Stomach smooth muscle (tissue), 2 donors: ENCODE data around the gene NXPE3.

Source experiments
- H3K27ac ChIP-seq: one replicate; pipeline ENCODE4 v1.7.0; 2013; ENCODE audit warnings: mild to moderate bottlenecking, low read length, inconsistent platforms
- H3K27me3 ChIP-seq, 2 donors: one replicate each; pipeline ENCODE4 v1.7.0; 2013; ENCODE audit warnings: low read length in 2 of 2; ENCODE audit not compliant: insufficient read depth in 2 of 2, control insufficient read depth in 1 of 2
- H3K36me3 ChIP-seq, 2 donors: one replicate each; pipeline ENCODE4 v1.7.0; 2013; ENCODE audit warnings: low read length in 2 of 2; ENCODE audit not compliant: control insufficient read depth in 2 of 2, insufficient read depth in 2 of 2
- H3K4me1 ChIP-seq: one replicate; pipeline ENCODE4 v1.7.0; 2013; ENCODE audit warnings: low read length; ENCODE audit not compliant: control insufficient read depth, insufficient read depth
- H3K4me3 ChIP-seq, 2 donors: one replicate each; pipeline ENCODE4 v1.7.0; 2013; ENCODE audit warnings: low read length in 2 of 2
- H3K9ac ChIP-seq, 2 donors: one replicate each; pipeline ENCODE4 v1.7.0; 2013; ENCODE audit warnings: low read length in 2 of 2, mild to moderate bottlenecking in 1 of 2
- H3K9me3 ChIP-seq, 2 donors: one replicate each; pipeline ENCODE4 v1.7.0; 2013; ENCODE audit warnings: low read length in 2 of 2; ENCODE audit not compliant: control insufficient read depth in 2 of 2
- donor health status: healthy.
- donor health status: Pancreatic carcinoma.

Gene NXPE3

GRCh38 chr3:101828691-101829436 lies 49.9 kb downstream of the NXPE3 start:
- peak overlapping the region; percentile 84 to 90 for H3K9ac ChIP-seq
- no peaks in the 10 kb centered on the region for H3K9me3 ChIP-seq
- peaks cover 12% of the 10 kb centered on the region for H3K4me1 ChIP-seq
- no peaks in the 10 kb centered on the region for H3K36me3 ChIP-seq
- H3K27me3 ChIP-seq = no peaks in the 10 kb centered on the region
- peak overlapping the region; percentile 76 to 82 for H3K4me3 ChIP-seq
- H3K27ac ChIP-seq = peak overlapping the region; percentile 80

DNA sequence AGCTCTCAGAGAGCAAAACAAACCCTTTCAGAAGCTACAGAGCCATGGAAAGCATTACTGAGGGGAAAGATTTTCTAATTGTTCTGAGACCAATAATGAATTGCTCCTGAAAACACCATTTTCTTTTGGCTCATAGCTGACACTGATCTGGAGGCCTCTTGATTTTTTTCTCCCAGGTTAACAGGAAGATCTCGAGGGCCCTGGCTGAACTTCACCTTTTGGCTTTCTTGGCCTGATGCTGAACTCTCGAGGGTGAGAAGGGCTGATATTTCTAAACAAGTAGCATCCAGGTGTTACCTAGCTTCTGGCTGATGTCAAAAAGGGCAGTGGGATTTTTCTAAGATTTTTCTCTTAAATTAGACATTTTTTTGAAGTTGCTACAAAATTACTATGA lies 50.4 kb downstream of the NXPE3 start:
- Histone ChIP-seq H3K9me3 (no peaks in the 10 kb centered on the region), H3K27ac (peak overlapping the region; percentile 80), H3K4me1 (peaks cover 12% of the 10 kb centered on the region), H3K36me3 (no peaks in the 10 kb centered on the region), H3K4me3 (peak overlapping the region; percentile 76 to 82), H3K9ac (peak overlapping the region; percentile 84 to 90), H3K27me3 (no peaks in the 10 kb centered on the region)

- peak overlapping the region; percentile 80 for H3K27ac ChIP-seq
- H3K9me3 ChIP-seq = no peaks in the 10 kb centered on the region
- H3K9ac ChIP-seq = peak overlapping the region; percentile 60 to 90
- H3K36me3 ChIP-seq = no peaks in the 10 kb centered on the region
- H3K27me3 ChIP-seq = no peaks in the 10 kb centered on the region
- H3K4me1 ChIP-seq = peaks cover 12% of the 10 kb centered on the region
- peak overlapping the region; percentile 76 to 82 for H3K4me3 ChIP-seq
These were observed 50.9 kb downstream of the NXPE3 start for GRCh38 chr3:101829874-101830273.

DNA sequence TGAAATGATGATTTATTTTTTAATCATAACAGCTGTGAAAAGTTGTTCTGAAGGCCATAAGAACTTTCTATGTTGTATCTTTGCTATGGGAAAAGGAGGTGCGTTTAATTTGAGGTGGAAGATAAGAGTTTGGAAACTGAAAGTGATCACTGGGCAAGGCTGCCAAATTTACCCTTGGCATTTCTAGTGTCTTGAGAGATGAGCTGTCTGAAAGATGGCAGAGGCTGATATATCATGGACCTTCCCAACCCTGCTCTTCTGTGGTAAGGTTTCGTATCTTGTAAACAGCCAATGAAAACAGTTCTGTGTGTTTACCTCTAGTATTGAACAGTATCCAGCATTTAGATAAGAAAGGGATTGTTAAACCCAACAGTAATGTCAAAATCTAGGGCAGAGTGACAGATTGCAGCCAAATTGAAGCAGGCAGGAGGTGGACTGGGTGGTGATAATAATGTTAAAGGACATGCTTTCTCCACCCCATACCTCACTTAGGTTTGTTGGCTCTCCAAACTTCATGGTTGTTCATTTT lies 54.5 kb downstream of the NXPE3 start:
- Histone ChIP-seq H3K27ac (no peak overlapping the region), H3K9ac (no peak overlapping the region), H3K4me1 (peaks cover 12% of the 10 kb centered on the region)

GRCh38 chr3:101835676-101836075 lies 56.7 kb downstream of the NXPE3 start:
- Histone ChIP-seq H3K9me3 (no peaks in the 10 kb centered on the region), H3K4me1 (no peaks in the 10 kb centered on the region), H3K9ac (no peak overlapping the region), H3K27ac (no peak overlapping the region), H3K36me3 (no peaks in the 10 kb centered on the region), H3K27me3 (no peaks in the 10 kb centered on the region), H3K4me3 (no peak overlapping the region)

More for the DNA sequence above, 54.5 kb downstream of the NXPE3 start:
- Histone ChIP-seq H3K36me3 (no peaks in the 10 kb centered on the region), H3K9me3 (no peaks in the 10 kb centered on the region), H3K27me3 (no peaks in the 10 kb centered on the region), H3K4me3 (no peak overlapping the region)

GRCh38 chr3:101836160-101836559 lies 57.1 kb downstream of the NXPE3 start:
- Histone ChIP-seq H3K36me3 (no peaks in the 10 kb centered on the region), H3K9me3 (no peaks in the 10 kb centered on the region), H3K27me3 (no peaks in the 10 kb centered on the region), H3K4me3 (no peak overlapping the region), H3K9ac (no peak overlapping the region), H3K27ac (no peak overlapping the region), H3K4me1 (no peaks in the 10 kb centered on the region)

DNA sequence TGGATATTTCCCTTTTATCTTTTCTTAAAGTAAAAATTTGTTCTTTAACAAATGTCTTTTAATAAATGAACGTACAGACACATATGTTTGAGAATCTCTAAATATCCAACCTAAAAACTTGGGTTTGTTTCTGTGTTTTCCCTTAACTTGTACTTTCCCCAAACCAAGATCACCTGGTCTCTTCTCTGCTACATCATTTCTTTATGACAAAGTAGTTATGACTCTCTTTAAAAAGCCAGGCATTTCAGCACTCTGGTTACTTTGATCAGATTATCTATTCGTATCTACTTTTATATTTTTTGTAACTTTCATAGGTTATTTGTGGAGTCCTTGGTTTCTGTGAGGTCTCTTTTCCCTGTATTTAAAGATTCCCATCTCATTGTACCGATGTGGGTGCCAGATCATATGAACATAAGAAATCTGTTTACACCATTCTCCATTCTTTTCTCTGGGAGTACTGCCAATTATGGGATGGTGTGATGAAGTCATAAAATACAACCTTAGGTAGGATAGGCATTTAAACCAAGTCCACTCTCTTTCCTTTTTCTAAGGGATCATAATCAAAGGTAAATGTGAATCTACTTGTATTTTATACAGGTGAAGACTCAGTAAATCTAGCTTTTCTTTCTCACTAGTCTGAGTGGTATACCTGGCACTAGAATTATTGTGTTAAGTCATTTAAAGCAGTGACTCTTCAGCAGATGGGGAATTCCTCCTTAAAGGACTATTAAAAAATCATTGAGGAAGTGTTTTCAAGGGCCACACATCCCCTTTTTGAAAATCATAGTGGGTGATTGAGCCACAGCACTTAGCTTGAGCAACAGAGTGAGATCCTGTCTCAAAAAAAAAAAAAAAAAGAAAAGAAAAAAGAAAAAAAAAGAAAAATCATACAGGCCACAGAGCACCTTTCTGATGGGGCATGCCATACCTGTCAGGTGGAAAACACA lies 57.9 kb downstream of the NXPE3 start:
- Histone ChIP-seq H3K4me1 (no peaks in the 10 kb centered on the region), H3K27me3 (no peaks in the 10 kb centered on the region), H3K27ac (peak overlapping the region; percentile 1), H3K4me3 (no peak overlapping the region), H3K9me3 (no peaks in the 10 kb centered on the region), H3K36me3 (no peaks in the 10 kb centered on the region), H3K9ac (no peak overlapping the region)

GRCh38 chr3:101838691-101839090 lies 59.7 kb downstream of the NXPE3 start:
- Histone ChIP-seq H3K27me3 (no peaks in the 10 kb centered on the region), H3K36me3 (no peaks in the 10 kb centered on the region), H3K9me3 (no peaks in the 10 kb centered on the region), H3K27ac (no peak overlapping the region), H3K9ac (no peak overlapping the region), H3K4me1 (no peaks in the 10 kb centered on the region), H3K4me3 (no peak overlapping the region)

GRCh38 chr3:101840066-101840465 lies 61.1 kb downstream of the NXPE3 start:
- no peak overlapping the region for H3K9ac ChIP-seq
- H3K36me3 ChIP-seq = no peaks in the 10 kb centered on the region
- H3K4me1 ChIP-seq = no peaks in the 10 kb centered on the region
- H3K27me3 ChIP-seq = no peaks in the 10 kb centered on the region
- H3K9me3 ChIP-seq = no peaks in the 10 kb centered on the region
- no peak overlapping the region for H3K4me3 ChIP-seq
- H3K27ac ChIP-seq = no peak overlapping the region

DNA sequence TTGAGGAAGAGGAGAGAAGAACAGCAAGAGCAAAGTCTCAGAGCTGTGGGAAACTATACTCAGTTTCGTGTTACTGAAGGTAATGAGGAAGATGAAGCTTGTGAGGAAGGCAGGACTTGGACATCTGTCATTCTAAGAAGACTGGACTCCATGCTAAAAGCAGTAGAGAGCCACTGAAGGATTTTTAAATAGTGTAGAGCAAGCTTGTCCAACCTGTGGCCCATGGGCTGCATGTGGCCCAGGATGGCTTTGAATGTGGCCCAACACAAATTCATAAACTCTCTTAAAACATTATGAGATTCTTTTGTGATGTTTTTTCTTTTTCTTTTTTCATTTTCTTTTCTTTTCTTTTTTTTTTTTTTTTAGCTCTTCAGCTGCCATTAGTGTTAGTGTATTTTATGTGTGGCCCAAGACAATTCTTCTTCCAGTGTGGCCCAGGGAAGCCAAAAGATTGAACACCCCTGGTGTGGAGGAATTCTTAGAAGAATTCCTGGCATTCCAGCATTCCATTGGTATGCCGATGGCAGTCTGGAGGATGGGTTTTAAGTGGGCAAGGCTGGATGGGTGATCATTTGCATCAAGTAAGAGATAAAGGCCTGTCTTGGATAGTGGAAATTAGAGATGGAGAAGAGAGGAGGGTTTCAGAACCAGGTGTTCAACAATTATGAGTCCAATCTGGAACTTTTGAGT lies 63.4 kb downstream of the NXPE3 start:
- no peak overlapping the region for H3K27ac ChIP-seq
- no peaks in the 10 kb centered on the region for H3K4me1 ChIP-seq
- no peak overlapping the region for H3K4me3 ChIP-seq
- no peaks in the 10 kb centered on the region for H3K36me3 ChIP-seq
- no peaks in the 10 kb centered on the region for H3K27me3 ChIP-seq
- H3K9ac ChIP-seq = no peak overlapping the region
- no peaks in the 10 kb centered on the region for H3K9me3 ChIP-seq
